Measurements from ENCODE around the gene UNC5A.

Gene UNC5A

DNA sequence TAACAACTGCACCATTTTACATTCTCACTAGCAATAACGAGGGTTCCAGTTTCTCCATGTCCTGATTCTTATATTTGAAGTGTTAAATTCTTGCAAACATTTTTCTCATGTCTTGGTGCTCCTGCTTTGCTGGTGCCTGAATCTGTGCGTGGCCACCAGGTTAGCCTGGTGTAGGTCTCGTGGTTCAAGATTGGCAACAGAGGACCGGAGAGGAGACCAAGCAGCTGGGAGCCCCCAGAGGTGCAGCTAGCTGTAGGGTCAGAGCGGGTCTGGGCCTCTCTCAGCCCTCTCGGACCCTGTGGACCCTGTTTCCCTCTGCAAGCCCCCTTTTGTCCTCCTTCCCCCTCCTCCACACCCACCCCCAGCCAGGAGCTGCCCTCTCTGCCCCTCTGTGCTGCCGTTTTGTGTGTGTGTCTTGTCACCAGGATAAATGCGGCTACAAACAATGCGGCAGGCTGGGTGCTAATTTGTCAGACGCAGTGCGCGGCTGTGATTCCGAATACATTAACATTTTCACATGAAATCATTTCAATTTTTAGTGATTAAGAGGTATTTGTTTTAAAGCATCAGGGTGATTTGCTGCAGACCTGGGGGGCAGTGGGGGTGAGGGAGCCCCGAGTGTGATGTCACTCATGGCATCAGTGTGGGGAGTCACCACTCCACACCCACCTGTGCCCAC is 17.5 kb downstream of the UNC5A start:
- no peak for ATAC-seq

DNA sequence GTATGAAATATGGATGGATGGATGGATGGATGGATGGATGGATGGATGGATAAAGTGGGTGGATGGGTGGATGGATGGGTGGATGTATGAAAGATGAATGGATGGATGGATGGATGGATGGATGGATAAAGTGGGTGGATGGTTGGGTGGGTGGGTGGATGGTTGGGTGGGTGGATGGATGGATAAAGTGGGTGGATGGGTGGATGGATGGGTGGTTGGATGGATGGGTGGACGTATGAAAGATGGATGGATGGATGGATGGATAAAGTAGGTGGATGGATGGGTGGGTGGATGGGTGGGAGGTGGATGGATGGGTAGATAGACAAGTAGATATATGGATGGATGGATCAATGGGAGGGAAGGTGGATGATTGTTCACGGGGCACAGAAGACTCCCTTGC is 19.0 kb downstream of the UNC5A start:
- no peak for ATAC-seq
- TF ChIP-seq ZFP30 (CRISPR knock-in tag; IDR thresholded peaks at IDR 0.05): no peak
- TF ChIP-seq ZNF70 (CRISPR knock-in tag; IDR thresholded peaks at IDR 0.05): no peak
- TF ChIP-seq, protein P1, sequence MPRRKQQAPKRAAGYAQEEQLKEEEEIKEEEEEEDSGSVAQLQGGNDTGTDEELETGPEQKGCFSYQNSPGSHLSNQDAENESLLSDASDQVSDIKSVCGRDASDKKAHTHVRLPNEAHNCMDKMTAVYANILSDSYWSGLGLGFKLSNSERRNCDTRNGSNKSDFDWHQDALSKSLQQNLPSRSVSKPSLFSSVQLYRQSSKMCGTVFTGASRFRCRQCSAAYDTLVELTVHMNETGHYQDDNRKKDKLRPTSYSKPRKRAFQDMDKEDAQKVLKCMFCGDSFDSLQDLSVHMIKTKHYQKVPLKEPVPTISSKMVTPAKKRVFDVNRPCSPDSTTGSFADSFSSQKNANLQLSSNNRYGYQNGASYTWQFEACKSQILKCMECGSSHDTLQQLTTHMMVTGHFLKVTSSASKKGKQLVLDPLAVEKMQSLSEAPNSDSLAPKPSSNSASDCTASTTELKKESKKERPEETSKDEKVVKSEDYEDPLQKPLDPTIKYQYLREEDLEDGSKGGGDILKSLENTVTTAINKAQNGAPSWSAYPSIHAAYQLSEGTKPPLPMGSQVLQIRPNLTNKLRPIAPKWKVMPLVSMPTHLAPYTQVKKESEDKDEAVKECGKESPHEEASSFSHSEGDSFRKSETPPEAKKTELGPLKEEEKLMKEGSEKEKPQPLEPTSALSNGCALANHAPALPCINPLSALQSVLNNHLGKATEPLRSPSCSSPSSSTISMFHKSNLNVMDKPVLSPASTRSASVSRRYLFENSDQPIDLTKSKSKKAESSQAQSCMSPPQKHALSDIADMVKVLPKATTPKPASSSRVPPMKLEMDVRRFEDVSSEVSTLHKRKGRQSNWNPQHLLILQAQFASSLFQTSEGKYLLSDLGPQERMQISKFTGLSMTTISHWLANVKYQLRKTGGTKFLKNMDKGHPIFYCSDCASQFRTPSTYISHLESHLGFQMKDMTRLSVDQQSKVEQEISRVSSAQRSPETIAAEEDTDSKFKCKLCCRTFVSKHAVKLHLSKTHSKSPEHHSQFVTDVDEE (CRISPR knock-in tag; IDR thresholded peaks at IDR 0.05): no peak
- no peak for TF ChIP-seq ZNF8 (CRISPR knock-in tag; IDR thresholded peaks at IDR 0.05)
- TF ChIP-seq POU6F1 (CRISPR knock-in tag; IDR thresholded peaks at IDR 0.05; ENCODE audit: borderline replicate concordance, low read depth): no peak
- no peak for TF ChIP-seq PATZ1 (CRISPR knock-in tag; IDR thresholded peaks at IDR 0.05; ENCODE audit: borderline replicate concordance)
- no peak for TF ChIP-seq ARNTL (CRISPR knock-in tag; IDR thresholded peaks at IDR 0.05; ENCODE audit: borderline replicate concordance, low read depth)
- TF ChIP-seq PPARA (CRISPR knock-in tag; IDR thresholded peaks at IDR 0.05; ENCODE audit: borderline replicate concordance): no peak
- no peak for TF ChIP-seq CSDC2 (CRISPR knock-in tag; IDR thresholded peaks at IDR 0.05)
- TF ChIP-seq, protein P2, sequence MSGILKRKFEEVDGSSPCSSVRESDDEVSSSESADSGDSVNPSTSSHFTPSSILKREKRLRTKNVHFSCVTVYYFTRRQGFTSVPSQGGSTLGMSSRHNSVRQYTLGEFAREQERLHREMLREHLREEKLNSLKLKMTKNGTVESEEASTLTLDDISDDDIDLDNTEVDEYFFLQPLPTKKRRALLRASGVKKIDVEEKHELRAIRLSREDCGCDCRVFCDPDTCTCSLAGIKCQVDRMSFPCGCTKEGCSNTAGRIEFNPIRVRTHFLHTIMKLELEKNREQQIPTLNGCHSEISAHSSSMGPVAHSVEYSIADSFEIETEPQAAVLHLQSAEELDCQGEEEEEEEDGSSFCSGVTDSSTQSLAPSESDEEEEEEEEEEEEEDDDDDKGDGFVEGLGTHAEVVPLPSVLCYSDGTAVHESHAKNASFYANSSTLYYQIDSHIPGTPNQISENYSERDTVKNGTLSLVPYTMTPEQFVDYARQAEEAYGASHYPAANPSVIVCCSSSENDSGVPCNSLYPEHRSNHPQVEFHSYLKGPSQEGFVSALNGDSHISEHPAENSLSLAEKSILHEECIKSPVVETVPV (CRISPR knock-in tag; IDR thresholded peaks at IDR 0.05): no peak
- TF ChIP-seq ZNF565 (CRISPR knock-in tag; conservative IDR thresholded peaks at IDR 0.05; ENCODE audit: low read depth): no peak
- no peak for TF ChIP-seq ISL1 (CRISPR knock-in tag; IDR thresholded peaks at IDR 0.05)
- no peak for TF ChIP-seq TOX (CRISPR knock-in tag; IDR thresholded peaks at IDR 0.05; ENCODE audit: borderline replicate concordance)
- no peak for TF ChIP-seq ZFP3 (CRISPR knock-in tag; IDR thresholded peaks at IDR 0.05)
- no peak for TF ChIP-seq TCF4 (CRISPR knock-in tag; IDR thresholded peaks at IDR 0.05; ENCODE audit: borderline replicate concordance)
- no peak for TF ChIP-seq SNAI2 (CRISPR knock-in tag; IDR thresholded peaks at IDR 0.05)
- no peak for TF ChIP-seq ESRRG (CRISPR knock-in tag; IDR thresholded peaks at IDR 0.05)
- no peak for TF ChIP-seq OSR1 (CRISPR knock-in tag; IDR thresholded peaks at IDR 0.05)
- no peak for TF ChIP-seq ZC3H10 (CRISPR knock-in tag; IDR thresholded peaks at IDR 0.05)

More for the DNA sequence above, 17.5 kb downstream of the UNC5A start:
- TF ChIP-seq GLIS3 (CRISPR knock-in tag; IDR thresholded peaks at IDR 0.05) (no peak), TOX (CRISPR knock-in tag; IDR thresholded peaks at IDR 0.05; ENCODE audit: borderline replicate concordance) (no peak), ESRRG (CRISPR knock-in tag; IDR thresholded peaks at IDR 0.05) (no peak)
- TF ChIP-seq, protein P3, sequence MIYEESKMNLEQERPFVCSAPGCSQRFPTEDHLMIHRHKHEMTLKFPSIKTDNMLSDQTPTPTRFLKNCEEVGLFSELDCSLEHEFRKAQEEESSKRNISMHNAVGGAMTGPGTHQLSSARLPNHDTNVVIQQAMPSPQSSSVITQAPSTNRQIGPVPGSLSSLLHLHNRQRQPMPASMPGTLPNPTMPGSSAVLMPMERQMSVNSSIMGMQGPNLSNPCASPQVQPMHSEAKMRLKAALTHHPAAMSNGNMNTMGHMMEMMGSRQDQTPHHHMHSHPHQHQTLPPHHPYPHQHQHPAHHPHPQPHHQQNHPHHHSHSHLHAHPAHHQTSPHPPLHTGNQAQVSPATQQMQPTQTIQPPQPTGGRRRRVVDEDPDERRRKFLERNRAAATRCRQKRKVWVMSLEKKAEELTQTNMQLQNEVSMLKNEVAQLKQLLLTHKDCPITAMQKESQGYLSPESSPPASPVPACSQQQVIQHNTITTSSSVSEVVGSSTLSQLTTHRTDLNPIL (CRISPR knock-in tag; IDR thresholded peaks at IDR 0.05; ENCODE audit: low read depth): no peak

DNA sequence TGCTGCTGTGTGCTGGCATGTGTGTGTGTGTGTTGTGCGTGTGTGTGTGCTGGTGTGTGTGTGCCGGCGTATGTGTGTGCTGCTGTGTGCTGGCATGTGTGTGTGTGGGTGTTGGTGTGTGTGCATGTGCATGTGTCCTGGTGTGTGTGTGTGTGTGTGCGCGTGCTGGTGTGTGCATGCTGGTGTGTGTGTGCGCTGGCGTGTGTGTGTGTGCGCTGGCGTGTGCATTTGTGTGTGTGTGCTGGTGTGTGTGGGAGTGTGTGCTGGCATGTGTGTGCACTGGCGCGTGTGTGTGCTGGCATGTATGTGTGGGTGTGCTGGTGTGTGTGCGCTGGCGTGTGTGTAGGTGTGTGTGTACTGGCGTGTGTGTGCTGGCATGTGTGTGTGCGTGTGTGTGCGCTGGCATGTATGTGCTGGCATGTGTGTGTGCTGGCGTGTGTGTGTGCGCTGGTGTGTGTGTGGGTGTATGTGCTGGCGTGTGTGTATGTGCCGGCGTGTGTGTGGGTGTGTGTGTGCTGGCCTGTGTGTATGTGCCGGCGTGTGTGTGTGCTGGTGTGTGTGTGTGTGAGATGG is 20.1 kb downstream of the UNC5A start:
- TF ChIP-seq ZFP30 (CRISPR knock-in tag; IDR thresholded peaks at IDR 0.05) (no peak), ZFP3 (CRISPR knock-in tag; IDR thresholded peaks at IDR 0.05) (no peak), ISL1 (CRISPR knock-in tag; IDR thresholded peaks at IDR 0.05) (no peak)
- TF ChIP-seq, protein P3 (CRISPR knock-in tag; IDR thresholded peaks at IDR 0.05; ENCODE audit: low read depth): no peak
- no peak for ATAC-seq

All from SK-N-SH treated with all-trans-retinoic acid at 6 μM for 48 hours (cell line).